Neural crest cell (in vitro differentiated cells): ENCODE measurements around the gene CFAP77. TPM values are rescaled to one million over a fixed set of nuclear protein-coding genes. Genes with fewer than 3 reads are reported as not detected.

Source experiments
- DNase-seq: peaks from one replicate; pipeline ENCODE4 v3.0.0; 2021; ENCODE audit warnings: low read depth, mixed read lengths, low spot score
- H3K27ac Mint-ChIP-seq: one replicate; pipeline ENCODE4 v1.8.0; 2021; ENCODE audit warnings: mild to moderate bottlenecking, mixed read lengths; ENCODE audit not compliant: unreplicated experiment
- H3K27me3 Mint-ChIP-seq: 2 replicates; pipeline ENCODE4 v1.8.0; 2021; ENCODE audit warnings: low read depth, mild to moderate bottlenecking, mixed read lengths
- H3K36me3 Mint-ChIP-seq: 2 replicates; pipeline ENCODE4 v1.8.0; 2021; ENCODE audit warnings: low read depth, mild to moderate bottlenecking, mixed read lengths
- H3K4me1 Mint-ChIP-seq: 2 replicates; pipeline ENCODE4 v1.8.0; 2021; ENCODE audit warnings: mixed read lengths
- H3K4me3 Mint-ChIP-seq: one replicate; pipeline ENCODE4 v1.8.0; 2021; ENCODE audit warnings: mild to moderate bottlenecking, mixed read lengths
- H3K9me3 Mint-ChIP-seq: 2 replicates; pipeline ENCODE4 v1.8.0; 2021; ENCODE audit warnings: mixed read lengths
- CTCF ChIP-seq: fragments of 200-600 bp; sonication (generic); conservative IDR thresholded peaks from 2 replicates; pipeline ENCODE4 v1.5.0; 2021; ENCODE audit warnings: antibody characterized with exemption, mild to moderate bottlenecking
- total RNA-seq: library from RNA; stranded (reverse); gene quantifications from 2 replicates; pipeline ENCODE4 v1.2.1, GENCODE V29; 2021

Gene CFAP77
- total RNA-seq, 1 donor from 2014 or later, result 0.23 TPM

- H3K4me1 Mint-ChIP-seq, result peaks cover 26% of the 10 kb centered on the region
- no peak overlapping the region for H3K27ac Mint-ChIP-seq
- no peaks in the 10 kb centered on the region for H3K9me3 Mint-ChIP-seq
- H3K4me3 Mint-ChIP-seq, result no peak overlapping the region
- H3K27me3 Mint-ChIP-seq, result peaks cover 48% of the 10 kb centered on the region
- TF ChIP-seq CTCF, result no peak
- H3K36me3 Mint-ChIP-seq, result no peaks in the 10 kb centered on the region
- no peak for DNase-seq
Measured at GRCh38 chr9:132425675-132426062, 15.7 kb downstream of the CFAP77 start.

- DNase-seq, result no peak
- Mint-ChIP-seq H3K4me1 (peaks cover 26% of the 10 kb centered on the region), H3K4me3 (no peak overlapping the region), H3K27ac (no peak overlapping the region), H3K27me3 (peaks cover 50% of the 10 kb centered on the region), H3K9me3 (no peaks in the 10 kb centered on the region), H3K36me3 (no peaks in the 10 kb centered on the region)
- no peak for TF ChIP-seq CTCF
Measured at GRCh38 chr9:132426639-132427414, 16.8 kb downstream of the CFAP77 start.

GRCh38 chr9:132430998-132431397, 21.0 kb downstream of the CFAP77 start:
- no peak for TF ChIP-seq CTCF
- no peak for DNase-seq
- Mint-ChIP-seq H3K4me1 (peaks cover 11% of the 10 kb centered on the region), H3K27me3 (peaks cover 28% of the 10 kb centered on the region), H3K36me3 (no peaks in the 10 kb centered on the region), H3K9me3 (no peaks in the 10 kb centered on the region), H3K27ac (no peak overlapping the region), H3K4me3 (no peak overlapping the region)

- TF ChIP-seq CTCF, result no peak
- Mint-ChIP-seq H3K4me1 (peaks cover 9% of the 10 kb centered on the region), H3K36me3 (no peaks in the 10 kb centered on the region), H3K27ac (no peak overlapping the region), H3K27me3 (peaks cover 24% of the 10 kb centered on the region), H3K9me3 (no peaks in the 10 kb centered on the region), H3K4me3 (no peak overlapping the region)
- DNase-seq, result no peak
Measured at GRCh38 chr9:132434881-132435280, 24.9 kb downstream of the CFAP77 start.

- no peak for TF ChIP-seq CTCF
- DNase-seq, result no peak
- H3K9me3 Mint-ChIP-seq, result no peaks in the 10 kb centered on the region
- H3K4me1 Mint-ChIP-seq, result peaks cover 11% of the 10 kb centered on the region
- H3K27me3 Mint-ChIP-seq, result peaks cover 20% of the 10 kb centered on the region
- no peaks in the 10 kb centered on the region for H3K36me3 Mint-ChIP-seq
- H3K4me3 Mint-ChIP-seq, result no peak overlapping the region
- H3K27ac Mint-ChIP-seq, result no peak overlapping the region
Measured at GRCh38 chr9:132439153-132439552, 29.1 kb downstream of the CFAP77 start.
